Measurements from ENCODE around the gene YWHAE.

DNA sequence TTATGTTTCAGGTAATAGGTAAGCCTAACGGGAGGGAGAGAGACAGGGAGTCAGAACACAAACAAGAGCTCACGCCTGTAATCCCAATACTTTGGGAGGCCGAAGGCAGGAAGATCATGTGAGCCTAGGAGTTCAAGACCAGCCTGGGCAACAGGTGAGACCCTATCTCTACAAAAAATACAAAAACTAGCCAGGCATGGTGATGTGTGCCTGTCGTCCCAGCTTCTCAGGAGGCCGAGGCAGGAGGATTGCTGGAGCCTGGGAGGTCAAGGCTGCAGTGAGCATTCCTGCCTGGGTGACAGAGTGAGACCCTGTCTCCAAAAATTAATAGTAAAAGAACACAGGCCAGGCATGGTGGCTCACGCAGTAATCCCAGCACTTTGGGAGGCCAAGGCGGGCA is 27.4 kb downstream of the YWHAE start:
- no peak for TF ChIP-seq HDGF (IDR thresholded peaks at IDR 0.05; ENCODE audit: borderline replicate concordance)
- TF ChIP-seq ARNT (IDR thresholded peaks at IDR 0.05), result no peak
- no peak for TF ChIP-seq BHLHE40 (IDR thresholded peaks at IDR 0.05; ENCODE audit: borderline replicate concordance)
- no peak for TF ChIP-seq FOXM1 (IDR thresholded peaks at IDR 0.05; ENCODE audit: borderline replicate concordance)
- no peak for TF ChIP-seq L3MBTL2 (conservative IDR thresholded peaks at IDR 0.05)
- no peak for TF ChIP-seq CTBP1 (IDR thresholded peaks at IDR 0.05; ENCODE audit: borderline replicate concordance)
- no peak for TF ChIP-seq ELF4 (IDR thresholded peaks at IDR 0.05)
- no peak for TF ChIP-seq ZNF384 (IDR thresholded peaks at IDR 0.05)
- no peak for TF ChIP-seq SUZ12 (IDR thresholded peaks at IDR 0.05)

Data from HEK293T (cell line).